ENCODE data around the gene VIT.

DNA sequence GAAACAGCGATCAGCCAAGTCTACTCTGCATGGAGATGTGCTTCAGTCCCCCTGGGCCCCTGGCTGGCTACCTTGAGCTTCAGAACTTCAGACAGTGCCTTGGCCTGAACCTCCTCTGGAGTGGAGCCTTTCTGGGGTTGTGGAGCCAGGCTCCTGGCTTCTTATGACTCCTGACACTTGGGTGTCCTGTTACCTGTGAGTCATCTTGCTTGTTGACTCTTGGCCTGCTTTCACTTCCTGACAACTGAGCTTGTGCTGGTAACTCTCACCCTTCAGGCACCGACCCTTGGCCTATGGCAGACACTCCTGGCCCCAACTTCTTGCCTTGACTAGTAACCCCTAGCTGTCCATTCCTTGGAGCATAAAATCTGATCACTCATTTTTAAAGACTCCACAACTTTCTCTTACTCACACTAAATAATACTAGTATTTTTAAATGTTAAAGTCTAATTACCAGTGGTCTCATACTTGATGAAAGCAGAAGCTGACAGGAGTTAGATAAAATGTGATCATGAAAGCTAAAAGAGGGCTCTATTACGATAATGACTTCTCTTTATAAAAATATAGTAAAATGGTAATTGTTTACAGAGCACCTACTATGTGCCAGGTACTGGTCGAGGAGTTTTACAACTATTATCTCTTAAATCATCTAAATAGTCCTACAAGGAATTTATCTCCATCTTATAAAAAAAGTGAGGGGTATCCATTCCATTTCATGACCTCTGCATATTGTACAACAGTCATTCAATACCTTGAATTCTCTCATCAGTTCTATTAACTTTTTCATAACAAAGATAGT, 46.3 kb upstream of the VIT start:
- no peak for TF ChIP-seq POLR2AphosphoS5 (IDR thresholded peaks at IDR 0.05; ENCODE audit: insufficient read depth in 1 of 2, low read depth in 1 of 2)
- TF ChIP-seq, protein P1, sequence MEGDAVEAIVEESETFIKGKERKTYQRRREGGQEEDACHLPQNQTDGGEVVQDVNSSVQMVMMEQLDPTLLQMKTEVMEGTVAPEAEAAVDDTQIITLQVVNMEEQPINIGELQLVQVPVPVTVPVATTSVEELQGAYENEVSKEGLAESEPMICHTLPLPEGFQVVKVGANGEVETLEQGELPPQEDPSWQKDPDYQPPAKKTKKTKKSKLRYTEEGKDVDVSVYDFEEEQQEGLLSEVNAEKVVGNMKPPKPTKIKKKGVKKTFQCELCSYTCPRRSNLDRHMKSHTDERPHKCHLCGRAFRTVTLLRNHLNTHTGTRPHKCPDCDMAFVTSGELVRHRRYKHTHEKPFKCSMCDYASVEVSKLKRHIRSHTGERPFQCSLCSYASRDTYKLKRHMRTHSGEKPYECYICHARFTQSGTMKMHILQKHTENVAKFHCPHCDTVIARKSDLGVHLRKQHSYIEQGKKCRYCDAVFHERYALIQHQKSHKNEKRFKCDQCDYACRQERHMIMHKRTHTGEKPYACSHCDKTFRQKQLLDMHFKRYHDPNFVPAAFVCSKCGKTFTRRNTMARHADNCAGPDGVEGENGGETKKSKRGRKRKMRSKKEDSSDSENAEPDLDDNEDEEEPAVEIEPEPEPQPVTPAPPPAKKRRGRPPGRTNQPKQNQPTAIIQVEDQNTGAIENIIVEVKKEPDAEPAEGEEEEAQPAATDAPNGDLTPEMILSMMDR (IDR thresholded peaks at IDR 0.05), result no peak
